Occipital lobe (tissue), 2 donors: ENCODE measurements around the gene DGKB. TPM values are rescaled to one million over a fixed set of nuclear protein-coding genes. Genes with fewer than 3 reads are reported as not detected.
"Not testable (repeated sequence)": the region's sequence is repeated elsewhere in the genome, so short reads cannot be mapped to it uniquely, and the experiment has no call there.

Experiments
- DNase-seq: peaks from one replicate; lab custom pipeline; 2025; lab: John Stamatoyannopoulos, UW
- total RNA-seq: library from RNA; depleted of rRNA; stranded (reverse); fragments of >200 nt; gene quantifications from one replicate; pipeline ENCODE4 v1.2.3, GENCODE V29; 2014

DGKB gene
- total RNA-seq, 1 donor from 2014 or later, result 6.6 TPM

DNA sequence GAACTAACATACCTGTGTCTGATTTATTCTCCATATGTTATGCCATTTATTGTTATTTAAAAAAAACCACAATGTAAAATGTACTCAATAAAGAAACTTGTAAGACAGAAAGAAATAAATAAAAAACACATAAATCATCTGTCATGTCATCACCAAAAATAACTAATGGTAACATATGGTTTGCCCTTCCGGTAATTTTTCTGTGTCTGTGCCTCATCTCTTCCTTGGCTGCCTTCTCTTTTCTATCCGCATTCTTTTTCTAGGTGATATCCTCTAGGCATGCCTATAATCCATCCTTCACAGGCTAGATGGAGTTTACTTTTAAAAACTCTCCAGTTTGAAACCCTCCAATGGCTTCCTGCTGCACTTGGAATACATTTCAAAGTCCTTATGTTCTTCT, 609.1 kb downstream of the DGKB start:
- no peak for DNase-seq

GRCh38 chr7:14292737-14293136, 609.8 kb downstream of the DGKB start:
- no peak for DNase-seq

DNA sequence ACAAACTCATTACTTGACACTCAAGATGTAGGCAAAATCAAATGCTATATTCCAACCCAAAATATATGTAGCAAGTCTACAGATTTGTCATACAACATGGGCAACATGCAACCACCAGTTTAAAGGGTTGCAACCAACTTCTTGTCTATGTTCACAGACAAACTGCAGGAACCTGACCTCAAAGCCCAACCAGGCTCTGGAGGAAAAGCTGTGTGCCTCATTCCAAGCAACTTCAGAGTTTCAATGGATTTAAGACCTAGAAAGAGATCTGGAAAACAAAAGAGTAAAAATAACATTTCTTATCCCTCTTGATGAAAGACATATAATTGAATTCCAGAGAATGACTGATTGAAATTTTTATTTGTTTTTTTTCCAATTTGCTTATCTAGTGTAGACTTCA, 612.6 kb downstream of the DGKB start:
- DNase-seq, result no peak

DNA sequence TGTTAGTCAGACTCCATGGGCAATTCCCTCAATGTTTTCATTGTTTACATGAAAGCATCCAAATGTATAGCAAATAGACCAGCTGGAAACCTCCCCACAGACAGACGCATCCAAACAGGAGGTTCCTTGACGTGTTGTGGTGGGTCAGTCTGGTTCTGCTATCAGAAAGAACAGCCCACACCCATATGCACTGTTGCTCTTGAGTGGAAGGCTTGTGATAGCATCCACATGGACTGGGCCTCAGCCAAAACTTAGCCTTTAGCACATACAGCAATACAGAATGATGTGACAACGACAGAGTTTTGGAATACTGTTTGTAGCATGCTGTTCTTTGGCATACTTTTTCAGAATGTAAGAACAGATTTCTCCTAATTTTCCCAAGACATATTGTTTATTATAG, 613.9 kb downstream of the DGKB start:
- no peak for DNase-seq

DNA sequence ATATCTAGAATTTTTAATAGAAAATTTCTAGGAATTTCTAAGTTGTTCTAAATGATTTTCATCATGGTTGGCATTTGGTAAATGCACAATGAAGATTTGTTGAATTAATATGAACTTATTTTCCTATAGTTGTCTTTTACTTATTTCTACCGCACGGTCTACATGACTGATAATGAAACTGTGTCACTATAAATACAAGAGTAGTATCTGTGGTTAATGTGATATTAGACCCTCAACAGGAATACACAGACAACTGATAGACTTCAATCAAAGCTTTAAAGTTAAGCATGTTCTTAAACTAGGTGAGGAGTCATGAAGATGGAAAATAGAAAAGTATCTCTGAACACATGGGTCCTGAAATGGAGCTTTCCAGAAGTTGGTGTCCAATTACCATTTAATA, 615.2 kb downstream of the DGKB start:
- DNase-seq, result no peak

- no peak for DNase-seq
Observed at GRCh38 chr7:14286036-14286435, 616.5 kb downstream of the DGKB start.

DNA sequence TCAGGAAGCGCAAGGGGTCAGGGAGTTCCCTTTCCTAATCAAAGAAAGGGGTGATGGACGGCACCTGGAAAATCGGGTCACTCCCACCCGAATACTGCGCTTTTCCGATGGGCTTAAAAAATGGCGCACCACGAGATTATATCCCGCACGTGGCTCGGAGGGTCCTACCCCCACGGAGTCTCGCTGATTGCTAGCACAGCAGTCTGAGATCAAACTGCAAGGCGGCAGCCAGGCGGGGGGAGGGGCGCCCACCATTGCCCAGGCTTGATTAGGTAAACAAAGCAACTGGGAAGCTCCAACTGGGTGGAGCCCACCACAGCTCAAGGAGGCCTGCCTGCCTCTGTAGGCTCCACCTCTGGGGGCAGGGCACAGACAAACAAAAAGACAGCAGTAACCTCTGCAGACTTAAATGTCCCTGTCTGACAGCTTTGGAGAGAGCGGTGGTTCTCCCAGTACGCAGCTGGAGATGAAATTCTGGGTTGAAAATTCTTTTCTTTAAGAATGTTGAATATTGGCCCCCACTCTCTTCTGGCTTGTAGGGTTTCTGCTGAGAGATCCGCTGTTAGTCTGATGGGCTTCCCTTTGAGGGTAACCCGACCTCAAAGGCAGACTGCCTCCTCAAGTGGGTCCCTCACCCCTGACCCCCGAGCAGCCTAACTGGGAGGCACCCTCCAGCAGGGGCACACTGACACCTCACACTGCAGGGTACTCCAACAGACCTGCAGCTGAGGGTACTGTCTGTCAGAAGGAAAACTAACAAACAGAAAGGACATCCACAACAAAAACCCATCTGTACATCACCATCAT, 623.3 kb downstream of the DGKB start:
- not testable (repeated sequence) for DNase-seq

DNA sequence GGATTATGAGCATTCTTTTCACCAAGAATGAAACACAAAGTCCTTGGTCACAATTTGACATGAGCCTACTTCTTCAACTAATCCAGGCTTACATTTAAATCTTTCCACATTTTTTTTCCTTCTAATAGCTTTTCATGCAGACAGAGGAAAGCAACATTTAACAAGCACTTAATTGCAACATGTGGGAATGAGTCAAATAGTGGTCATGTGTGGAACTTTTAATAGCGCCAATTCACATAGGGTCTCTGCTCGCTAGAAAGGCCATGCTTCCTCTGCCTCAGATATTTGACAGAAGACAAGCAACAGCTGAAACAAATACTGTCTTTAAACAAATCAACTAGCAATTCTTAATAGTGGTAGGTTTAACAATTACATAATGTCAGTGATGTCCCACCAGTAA, 627.2 kb downstream of the DGKB start:
- DNase-seq, result no peak

- no peak for DNase-seq
Observed at GRCh38 chr7:14271441-14271840, 631.1 kb downstream of the DGKB start.

DNA sequence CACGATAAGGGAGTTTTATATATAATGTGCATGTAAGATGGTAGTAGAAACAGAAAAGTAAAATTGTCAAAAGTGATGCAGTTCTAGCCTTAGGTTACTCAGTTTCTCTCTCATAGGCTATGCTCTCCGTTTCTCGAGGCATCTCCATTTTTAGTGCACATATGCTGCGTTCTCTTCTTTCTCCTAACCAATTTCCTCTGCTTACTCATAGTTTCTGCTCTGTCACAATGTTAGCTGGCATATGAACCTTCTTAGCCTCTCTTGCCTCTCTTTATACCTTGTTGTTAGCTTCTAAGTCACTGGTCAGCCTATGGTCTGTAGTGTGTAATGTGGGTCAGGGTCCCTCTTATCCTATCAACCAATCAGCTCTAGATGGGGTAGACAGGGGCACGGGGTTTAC, 632.5 kb downstream of the DGKB start:
- DNase-seq, result no peak

DNA sequence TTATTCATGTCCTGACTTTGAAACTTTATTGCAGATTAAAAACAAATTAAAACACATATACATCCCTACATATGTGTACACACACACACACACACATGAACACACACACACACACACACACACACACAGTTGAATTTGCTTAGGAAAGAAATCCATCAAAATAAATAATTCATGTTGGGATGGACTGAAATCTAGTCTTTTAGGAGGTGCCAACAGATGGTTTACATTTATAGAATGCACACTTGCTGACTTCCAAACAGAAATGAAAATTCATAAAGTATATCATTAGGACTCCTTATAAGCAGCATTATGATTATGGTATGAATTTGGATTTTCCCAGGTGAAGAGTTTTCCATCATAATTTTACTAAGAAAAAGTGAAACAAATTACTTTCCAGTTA, 642.5 kb downstream of the DGKB start:
- no peak for DNase-seq

GRCh38 chr7:14258861-14259260, 643.7 kb downstream of the DGKB start:
- no peak for DNase-seq

DNA sequence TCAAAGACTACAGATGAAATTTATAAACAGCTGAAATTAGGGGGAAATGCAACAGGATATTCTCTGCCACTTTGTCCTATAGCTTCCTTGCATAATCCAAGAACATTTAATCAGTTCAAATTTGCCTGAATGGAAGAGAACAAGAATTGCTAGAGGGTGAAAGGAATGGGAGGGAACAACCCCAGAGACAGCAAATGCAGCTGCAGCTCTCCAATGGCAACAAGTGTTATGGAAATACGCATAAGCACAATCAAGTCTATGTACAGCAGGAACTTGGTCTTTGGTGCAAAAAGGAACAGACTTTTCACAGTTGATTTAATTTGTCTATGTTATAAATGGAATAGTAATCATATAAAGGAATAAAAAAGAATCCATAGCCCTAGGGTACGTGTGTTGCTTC, 644.1 kb downstream of the DGKB start:
- DNase-seq, result no peak

DNA sequence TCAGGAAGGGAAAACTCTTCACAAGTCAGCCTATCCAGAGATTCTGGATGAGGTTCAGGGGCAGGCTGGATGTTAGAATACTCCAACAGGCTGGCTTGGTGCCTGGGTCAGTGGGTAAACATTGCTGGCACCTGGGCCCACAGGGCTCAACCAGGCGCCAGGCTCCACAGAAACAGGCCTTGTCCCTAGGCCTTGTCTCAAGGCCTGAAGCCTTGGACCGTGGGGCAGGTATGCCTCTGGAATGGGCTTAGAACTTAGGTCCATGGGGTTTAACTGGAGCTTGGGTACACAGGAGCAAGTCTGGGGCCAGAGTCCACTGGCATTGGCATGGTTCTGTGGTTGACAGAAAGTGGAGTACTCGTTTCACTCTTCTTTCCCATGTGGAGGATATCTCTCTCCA, 650.1 kb downstream of the DGKB start:
- no peak for DNase-seq

GRCh38 chr7:14242175-14242574, 660.4 kb downstream of the DGKB start:
- DNase-seq, result no peak

DNA sequence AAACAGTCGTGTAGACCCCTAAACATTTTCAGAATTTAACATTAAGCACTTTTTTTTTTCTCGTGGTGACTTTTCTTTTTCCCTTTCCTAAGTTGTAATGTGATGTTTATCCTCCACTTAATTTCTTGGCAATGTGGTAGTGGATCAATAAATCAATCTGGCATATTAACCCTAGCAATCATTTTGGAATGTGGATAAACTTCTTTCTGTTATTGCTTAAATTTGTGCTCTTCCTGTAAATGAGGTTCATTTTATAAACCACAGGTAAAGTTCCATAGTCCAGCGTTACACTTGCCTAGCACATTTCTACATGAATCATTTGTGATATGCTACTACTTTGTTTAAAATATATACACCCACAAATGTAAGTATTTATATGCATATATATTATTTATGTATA, 665.7 kb downstream of the DGKB start:
- no peak for DNase-seq

DNA sequence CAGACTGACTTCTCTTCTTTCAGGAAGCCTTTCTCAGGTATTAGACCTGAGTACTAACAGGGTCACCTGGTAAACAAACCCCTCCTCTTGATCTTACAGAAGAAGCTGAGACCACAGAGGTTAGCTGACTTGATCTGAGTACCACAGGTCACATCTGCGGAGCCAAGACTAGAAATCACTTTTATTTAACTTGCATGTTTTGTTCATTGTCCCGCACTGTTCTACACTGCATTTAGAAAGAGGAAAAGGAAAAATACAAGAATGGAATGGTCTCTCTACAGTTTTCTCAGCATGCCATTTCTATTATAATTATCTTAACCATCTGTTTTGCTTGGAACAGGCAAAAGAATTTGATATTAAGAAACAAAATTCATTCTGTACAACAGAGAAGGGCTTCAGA, 667.5 kb downstream of the DGKB start:
- DNase-seq, result no peak

DNA sequence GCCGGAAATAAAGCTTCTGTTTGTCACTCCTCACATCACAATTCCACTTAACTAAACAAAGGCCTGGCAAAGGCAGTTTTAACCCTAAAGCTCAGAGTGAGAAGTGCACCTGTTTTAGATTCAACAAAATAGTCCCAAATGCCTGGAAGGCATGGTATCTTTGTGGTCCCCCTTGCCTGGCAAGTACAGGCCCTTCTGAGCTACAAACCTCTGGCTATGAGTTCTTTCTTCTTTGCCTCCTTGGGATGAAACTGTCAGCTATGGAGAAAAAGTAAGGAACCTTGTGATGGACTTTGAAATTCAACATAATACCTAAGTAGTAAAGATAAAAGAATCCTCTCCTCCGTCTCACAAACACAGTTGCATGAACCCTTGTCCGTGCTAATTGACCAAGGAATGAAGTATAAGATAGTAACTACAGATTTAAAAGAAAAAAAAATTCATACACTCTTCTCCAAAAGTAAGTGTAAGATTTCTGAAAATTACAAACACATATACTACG, 668.6 kb downstream of the DGKB start:
- DNase-seq, result no peak

DNA sequence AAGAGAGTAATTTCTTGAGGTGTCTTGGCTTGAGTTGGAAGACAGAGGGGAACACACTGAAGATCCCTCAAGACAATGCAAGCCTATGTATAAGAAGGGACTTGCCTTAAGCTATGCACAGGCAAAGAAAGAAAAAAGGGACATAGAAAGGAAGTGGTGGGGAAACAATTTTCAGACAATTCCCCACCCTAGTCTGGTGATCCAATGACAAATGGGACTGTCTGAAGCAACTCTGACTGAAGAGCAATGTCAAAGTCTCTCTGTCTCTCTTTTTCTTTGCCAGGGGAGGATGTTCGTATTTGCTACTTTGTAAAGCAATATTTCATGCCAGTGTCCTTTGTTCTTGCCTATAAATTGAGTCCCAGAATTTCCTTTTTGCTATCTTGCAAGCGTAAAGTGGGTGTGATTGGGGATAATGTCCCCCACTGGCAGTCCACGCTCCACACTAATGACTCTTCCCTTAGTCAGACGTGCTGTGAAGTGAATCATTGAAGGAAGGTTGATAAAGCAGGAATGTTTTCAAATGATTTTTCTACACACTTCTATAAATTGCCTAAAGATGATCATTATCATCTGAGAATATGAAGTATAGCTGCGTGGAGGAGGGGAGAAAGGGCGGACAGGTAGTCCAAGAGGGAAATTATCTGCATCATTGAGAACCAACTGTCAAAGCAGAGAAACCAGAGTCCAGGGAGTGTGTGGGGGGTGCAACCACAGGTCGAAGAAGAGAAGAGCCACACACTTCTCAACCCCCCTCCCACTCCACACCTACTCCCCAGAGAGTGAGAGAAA, 669.3 kb downstream of the DGKB start:
- DNase-seq, result no peak

DNA sequence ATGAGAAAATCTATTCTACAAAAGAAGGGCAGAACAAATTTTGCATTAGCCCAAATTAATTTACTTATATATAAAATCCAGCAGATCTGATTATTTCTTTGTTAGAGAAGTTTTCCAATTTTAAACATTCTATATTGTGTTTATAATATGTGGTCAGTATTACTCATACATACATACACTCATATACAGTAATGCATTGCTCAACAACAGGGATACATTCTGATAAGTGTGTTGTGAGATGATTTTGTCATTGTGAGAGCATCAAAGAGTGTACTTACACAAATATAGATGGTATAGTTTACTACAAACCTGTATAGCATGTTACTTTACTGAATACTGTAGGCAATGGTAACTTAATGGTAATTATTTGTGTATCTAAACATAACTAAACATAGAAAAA, 673.5 kb downstream of the DGKB start:
- no peak for DNase-seq

DNA sequence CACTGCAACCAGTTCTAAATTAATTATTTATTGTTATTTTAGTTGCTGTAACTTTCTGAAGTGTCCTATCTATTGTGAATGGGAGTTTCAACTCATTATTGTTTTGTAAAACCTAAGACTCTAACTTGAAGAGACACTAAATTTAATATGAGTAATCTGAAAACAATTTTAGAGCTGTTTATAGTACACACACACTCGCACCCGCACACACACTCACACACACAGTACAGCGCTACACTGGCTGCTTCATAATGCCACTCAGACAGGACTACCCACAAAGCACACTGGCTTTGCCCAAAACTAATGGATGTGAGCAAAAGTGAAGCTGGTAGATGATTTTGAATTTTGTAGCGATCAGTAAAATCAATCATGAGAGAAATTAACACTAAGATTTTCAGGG, 674.2 kb downstream of the DGKB start:
- no peak for DNase-seq

GRCh38 chr7:14226126-14226525, 676.4 kb downstream of the DGKB start:
- no peak for DNase-seq

DNA sequence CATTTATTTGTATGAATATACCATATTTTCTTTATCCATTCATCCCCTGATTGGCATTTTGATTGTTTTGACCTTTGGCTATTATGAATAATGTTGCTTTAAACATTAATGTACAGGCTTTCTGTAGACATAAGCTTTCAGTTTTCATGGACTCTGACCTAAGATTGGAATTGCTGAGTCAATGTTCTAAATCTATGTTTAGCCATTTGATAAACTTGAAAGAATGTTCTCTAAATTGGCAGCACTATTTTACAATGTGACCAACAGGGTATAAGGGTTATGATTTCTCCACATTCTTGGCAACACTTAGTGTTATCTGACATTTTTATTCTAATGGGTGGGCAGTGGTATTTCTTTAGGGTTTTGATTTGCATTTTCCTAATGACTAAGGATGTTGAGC, 683.4 kb downstream of the DGKB start:
- DNase-seq, result no peak
